ENCODE data around the gene PIP5K1B.
A peak's percentile ranks its signal among the peaks of the same experiment; 100 is the strongest.

PIP5K1B gene

DNA sequence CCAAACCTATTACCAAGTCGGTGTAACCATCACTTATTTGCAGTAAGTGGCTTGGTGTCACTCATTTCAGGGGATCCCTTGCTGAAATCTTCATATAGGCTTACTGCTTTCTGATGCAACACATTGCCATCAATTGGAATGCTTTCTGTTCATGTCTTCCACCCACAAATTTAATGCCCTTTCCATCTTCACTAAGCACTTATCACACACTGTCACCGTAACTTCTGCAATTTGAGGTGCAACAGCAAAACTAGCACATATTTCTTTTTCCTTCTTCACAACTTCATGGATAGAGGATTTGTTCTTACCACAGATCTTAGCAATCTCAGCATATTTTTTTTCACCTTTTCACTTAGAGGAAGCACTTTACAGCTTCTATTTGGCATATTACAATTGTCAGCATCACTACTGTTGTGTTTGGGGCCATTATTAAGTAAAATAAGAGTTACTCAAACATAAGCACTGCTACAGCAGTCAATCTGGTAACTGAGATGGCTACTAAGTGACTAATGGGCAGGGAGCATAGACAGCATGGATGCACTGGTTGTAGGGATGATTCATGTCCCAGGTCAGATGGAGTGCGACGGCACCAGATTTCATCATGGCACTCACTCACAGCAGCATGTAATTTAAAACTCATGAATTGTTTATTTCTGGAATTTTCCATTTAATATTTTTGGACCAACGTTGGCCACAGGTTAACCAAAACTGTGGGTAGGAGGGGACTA, 70.1 kb downstream of the PIP5K1B start:
- DNase-seq (ENCODE audit: low read depth) = no peak

- no peak for DNase-seq (ENCODE audit: low read depth)
Observed at GRCh38 chr9:68777070-68777763, 72.2 kb downstream of the PIP5K1B start.

- DNase-seq (ENCODE audit: low read depth) = no peak
Observed at GRCh38 chr9:68778635-68779034, 73.6 kb downstream of the PIP5K1B start.

- DNase-seq (ENCODE audit: low read depth) = peak; percentile 58
Observed at GRCh38 chr9:68779558-68780379, 74.7 kb downstream of the PIP5K1B start.

DNA sequence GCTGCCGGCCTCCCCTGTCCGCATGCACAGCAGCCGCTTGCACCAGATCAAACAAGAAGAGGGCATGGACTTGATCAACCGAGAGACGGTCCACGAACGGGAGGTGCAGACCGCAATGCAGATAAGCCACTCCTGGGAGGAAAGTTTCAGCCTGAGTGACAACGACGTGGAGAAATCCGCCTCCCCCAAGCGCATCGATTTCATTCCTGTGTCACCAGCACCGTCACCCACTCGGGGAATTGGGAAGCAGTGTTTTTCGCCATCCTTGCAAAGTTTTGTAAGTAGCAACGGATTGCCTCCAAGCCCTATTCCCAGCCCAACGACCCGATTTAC, 75.3 kb downstream of the PIP5K1B start:
- DNase-seq (ENCODE audit: low read depth) = peak; percentile 1

DNA sequence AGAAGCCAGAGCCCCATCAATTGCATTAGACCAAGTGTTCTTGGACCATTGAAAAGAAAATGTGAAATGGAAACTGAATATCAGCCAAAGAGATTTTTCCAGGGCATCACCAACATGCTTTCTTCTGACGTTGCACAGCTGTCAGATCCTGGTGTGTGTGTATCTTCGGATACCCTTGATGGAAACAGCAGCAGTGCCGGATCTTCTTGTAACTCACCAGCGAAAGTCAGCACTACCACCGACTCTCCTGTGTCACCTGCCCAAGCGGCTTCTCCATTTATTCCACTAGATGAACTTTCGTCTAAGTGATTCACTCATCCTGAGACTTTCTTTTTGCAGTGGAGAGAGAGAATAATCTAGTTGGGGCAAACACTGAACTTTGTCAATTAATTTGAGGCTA, 75.7 kb downstream of the PIP5K1B start:
- no peak for DNase-seq (ENCODE audit: low read depth)

DNA sequence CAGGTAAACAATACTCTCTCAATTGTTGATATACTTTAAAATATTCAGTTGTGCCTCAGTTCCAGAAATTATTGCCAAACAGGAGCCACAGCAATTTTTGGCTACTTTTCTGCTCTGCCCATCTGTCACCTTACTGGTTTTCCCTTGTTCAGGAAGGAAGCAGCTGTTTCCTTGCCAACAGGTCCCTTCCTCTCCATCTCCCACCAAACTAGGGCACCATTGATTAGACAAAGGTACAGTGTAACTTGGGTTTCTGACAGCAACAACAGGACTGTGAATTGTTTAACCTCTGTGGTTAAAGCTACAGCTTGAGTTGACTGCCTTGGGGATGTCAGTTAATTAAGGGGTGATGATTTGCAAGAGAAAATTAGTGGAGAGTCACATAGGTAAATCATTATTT, 76.9 kb downstream of the PIP5K1B start:
- DNase-seq (ENCODE audit: low read depth) = no peak

DNA sequence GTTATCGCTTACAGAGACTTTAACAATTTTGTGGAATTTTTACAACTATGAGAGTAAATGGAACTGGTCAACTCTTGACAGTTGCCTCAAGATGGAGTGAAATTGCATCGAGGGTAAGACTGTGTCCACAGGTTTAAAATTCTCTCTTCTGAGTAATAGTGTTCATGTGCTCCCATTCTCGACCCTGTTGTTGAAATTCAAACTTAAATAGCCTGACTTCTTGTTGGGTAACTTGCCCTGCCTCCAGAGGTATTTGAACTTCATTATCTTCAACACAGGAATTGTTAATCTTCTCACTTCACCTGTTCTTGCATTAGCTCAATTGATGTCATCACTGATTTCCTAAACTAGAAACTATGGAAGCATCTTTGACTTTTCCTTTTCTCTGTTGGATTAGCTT, 77.5 kb downstream of the PIP5K1B start:
- DNase-seq (ENCODE audit: low read depth) = no peak

- no peak for DNase-seq (ENCODE audit: low read depth)
Observed at GRCh38 chr9:68785965-68786364, 80.9 kb downstream of the PIP5K1B start.

GRCh38 chr9:68791169-68791568, 86.1 kb downstream of the PIP5K1B start:
- no peak for DNase-seq (ENCODE audit: low read depth)

GRCh38 chr9:68793605-68794343, 88.7 kb downstream of the PIP5K1B start:
- DNase-seq (ENCODE audit: low read depth) = no peak

- DNase-seq (ENCODE audit: low read depth) = no peak
Observed at GRCh38 chr9:68794898-68795297, 89.9 kb downstream of the PIP5K1B start.

DNA sequence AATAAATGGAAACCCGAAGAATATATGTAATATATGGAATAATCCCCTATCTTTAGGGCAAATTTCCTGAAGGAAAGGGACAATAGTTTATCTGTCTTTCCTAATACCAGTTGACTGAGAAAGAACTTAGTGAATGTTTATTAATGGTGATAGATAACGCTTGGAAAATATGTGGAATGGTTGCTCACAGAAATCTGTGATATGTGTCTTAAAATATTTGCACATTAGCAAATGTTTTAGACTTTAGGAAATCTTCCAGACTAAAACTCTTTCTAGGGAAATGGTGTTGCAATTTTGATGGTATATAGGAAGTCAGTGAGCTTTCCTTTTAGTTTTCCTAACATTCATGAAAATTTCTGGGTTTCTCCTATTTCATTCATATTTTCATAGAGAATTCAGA, 90.4 kb downstream of the PIP5K1B start:
- DNase-seq (ENCODE audit: low read depth) = no peak

GRCh38 chr9:68797116-68797515, 92.1 kb downstream of the PIP5K1B start:
- no peak for DNase-seq (ENCODE audit: low read depth)

DNA sequence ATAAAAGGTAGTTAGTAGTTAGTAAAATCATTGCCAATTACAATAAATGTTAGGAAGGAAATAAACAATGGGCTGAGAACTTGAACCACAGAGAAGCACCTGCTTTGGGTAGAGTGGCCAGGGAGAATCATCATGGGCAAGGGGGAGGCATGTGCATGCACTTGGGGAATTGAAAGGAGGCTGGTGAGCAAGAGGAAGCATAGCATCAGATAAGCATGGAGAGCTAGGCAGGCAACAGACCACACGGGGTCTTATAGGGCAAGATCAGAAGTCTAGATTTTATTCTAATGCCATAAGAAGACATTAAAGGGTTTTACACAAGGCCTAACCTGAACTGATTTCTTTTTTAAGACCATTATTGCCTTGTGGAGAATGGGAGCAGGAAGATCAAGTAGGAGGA, 93.4 kb downstream of the PIP5K1B start:
- no peak for DNase-seq (ENCODE audit: low read depth)

DNA sequence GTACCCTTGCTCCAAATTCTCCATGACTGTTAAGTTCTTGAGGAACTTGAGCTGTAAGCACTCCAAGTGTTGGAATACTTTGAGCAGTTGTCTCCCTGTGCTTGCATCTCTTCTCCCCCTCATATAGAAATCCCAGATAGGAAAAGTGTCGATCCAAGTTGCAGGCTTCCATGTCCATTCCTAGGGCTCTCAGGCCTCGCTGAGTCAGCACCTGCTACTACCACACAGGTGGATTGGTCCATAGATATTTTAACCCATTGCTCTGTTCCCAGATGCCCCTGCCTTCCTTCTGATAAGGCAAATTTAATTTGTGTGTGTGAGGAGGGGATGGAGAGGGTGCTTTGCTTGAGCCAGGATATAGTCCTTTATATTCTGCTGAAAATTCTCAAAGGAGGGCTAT, 95.8 kb downstream of the PIP5K1B start:
- DNase-seq (ENCODE audit: low read depth) = no peak

DNA sequence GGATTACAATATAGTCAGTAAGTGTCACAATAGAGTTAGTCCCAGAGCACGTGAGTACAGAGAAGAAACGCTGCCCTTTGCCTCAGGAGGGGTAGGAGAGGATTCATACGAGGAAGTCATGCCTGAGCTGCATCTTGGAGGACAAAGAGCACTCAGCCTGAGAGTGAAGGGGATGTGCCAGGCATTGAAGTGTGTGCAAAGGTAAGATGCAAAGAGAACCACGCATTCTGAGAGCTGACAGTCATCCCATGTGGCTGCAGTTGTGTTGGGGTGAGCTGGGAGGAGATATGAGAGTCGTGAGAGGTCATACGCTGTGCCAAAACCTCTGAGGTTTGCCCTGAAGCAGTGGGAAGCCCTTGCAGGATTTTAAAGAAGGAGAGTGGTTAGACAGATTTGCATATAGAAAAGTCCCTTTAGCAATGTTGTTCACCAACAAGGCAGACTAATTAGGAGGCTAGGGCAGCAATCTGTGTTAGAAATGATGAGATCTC, 97.5 kb downstream of the PIP5K1B start:
- DNase-seq (ENCODE audit: low read depth) = no peak

- DNase-seq (ENCODE audit: low read depth) = no peak
Observed at GRCh38 chr9:68804911-68805889, 100.2 kb downstream of the PIP5K1B start.

DNA sequence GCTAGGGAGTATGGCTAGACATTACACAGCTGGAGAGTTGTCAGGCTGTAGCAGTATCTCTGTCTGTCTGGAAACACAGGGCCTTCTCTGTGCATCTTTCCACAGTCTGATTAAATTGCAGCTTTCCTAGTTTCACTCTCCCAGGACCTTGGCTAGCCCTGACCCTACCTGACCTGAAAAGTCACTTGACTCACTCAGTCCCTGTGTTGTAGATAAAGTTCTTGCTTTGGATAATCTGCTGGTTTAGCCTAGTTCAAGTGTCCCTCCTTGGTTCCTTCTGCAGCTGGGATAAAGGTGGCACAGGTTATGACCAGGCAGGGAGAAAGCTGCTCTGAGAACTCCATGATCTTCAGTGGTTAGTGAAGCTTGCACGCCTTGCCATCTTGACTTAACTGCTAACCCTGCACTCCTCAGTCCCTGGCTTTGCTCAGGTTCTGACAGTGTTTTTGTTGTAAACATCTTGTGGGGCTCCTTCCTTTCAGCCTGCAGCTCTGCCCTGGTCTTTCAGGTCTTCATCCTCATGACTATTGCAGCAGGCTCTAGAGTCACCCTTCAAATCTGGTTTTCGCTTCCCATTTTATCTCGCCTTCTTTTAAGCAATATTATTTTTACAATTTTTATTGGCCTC, 101.0 kb downstream of the PIP5K1B start:
- no peak for DNase-seq (ENCODE audit: low read depth)

- no peak for DNase-seq (ENCODE audit: low read depth)
Observed at GRCh38 chr9:68808338-68808890, 103.4 kb downstream of the PIP5K1B start.

Measured in HS-27A (cell line).